Activated CD4-positive, alpha-beta T cell treated with anti-CD3 and anti-CD28 coated beads for 1 hour (primary cell): Measurements from ENCODE around the gene DNMT3L.
"Not testable (repeated sequence)": the region's sequence is repeated elsewhere in the genome, so short reads cannot be mapped to it uniquely, and the experiment has no call there.

Experiments used
- DNase-seq: peaks from one replicate; pipeline ENCODE4 v3.0.0-alpha.2; 2020

DNMT3L gene

GRCh38 chr21:44275041-44275440 is 13.3 kb upstream of the DNMT3L start:
- no peak for DNase-seq

GRCh38 chr21:44273046-44273445 is 11.3 kb upstream of the DNMT3L start:
- no peak for DNase-seq

- DNase-seq = no peak
Measured at GRCh38 chr21:44272284-44272858, 10.7 kb upstream of the DNMT3L start.

- DNase-seq = no peak
Measured at GRCh38 chr21:44271558-44272283, 10.0 kb upstream of the DNMT3L start.

- DNase-seq = no peak
Measured at GRCh38 chr21:44269090-44269489, 7.4 kb upstream of the DNMT3L start.

- no peak for DNase-seq
Measured at GRCh38 chr21:44267655-44268142, 6.0 kb upstream of the DNMT3L start.

- no peak for DNase-seq
Measured at GRCh38 chr21:44265734-44266270, 4.1 kb upstream of the DNMT3L start.

- no peak for DNase-seq
Measured at GRCh38 chr21:44263768-44264167, 2.1 kb upstream of the DNMT3L start.

GRCh38 chr21:44263221-44263760 is 1.6 kb upstream of the DNMT3L start:
- no peak for DNase-seq

GRCh38 chr21:44262338-44263056 is 800 bp upstream of the DNMT3L start:
- DNase-seq = no peak

GRCh38 chr21:44260791-44261631 is 686 bp downstream of the DNMT3L start:
- no peak for DNase-seq

- DNase-seq = no peak
Measured at GRCh38 chr21:44260066-44260465, 1.6 kb downstream of the DNMT3L start.

- no peak for DNase-seq
Measured at GRCh38 chr21:44259082-44259705, 2.5 kb downstream of the DNMT3L start.

- no peak for DNase-seq
Measured at GRCh38 chr21:44258056-44258725, 3.5 kb downstream of the DNMT3L start.

GRCh38 chr21:44255511-44255981 is 6.2 kb downstream of the DNMT3L start:
- DNase-seq = no peak

GRCh38 chr21:44253832-44254710 is 7.6 kb downstream of the DNMT3L start:
- DNase-seq = no peak

GRCh38 chr21:44249204-44250037 is 12.3 kb downstream of the DNMT3L start:
- not testable (repeated sequence) for DNase-seq

GRCh38 chr21:44247904-44248303 is 13.8 kb downstream of the DNMT3L start:
- not testable (repeated sequence) for DNase-seq

- DNase-seq = not testable (repeated sequence)
Measured at GRCh38 chr21:44243980-44244379, 17.7 kb downstream of the DNMT3L start.
